Transverse colon (tissue), 4 donors: ENCODE measurements around the gene BTBD3.

Experiments used
- POLR2AphosphoS5 ChIP-seq, 3 donors: sonication (generic); formaldehyde crosslinking; IDR thresholded peaks; one replicate each; pipeline ENCODE4 v1.6.1; 2016; ENCODE audit warnings: antibody characterized with exemption in 3 of 3
- TF ChIP-seq, protein P1 (sequence below), 5 experiments: fragments of 200-600 bp in 3 of 5; fragments of 450-650 bp in 2 of 5; sonication (generic) in 3 of 5; IDR thresholded peaks; 1 replicate in 2 of 5; 2 replicates in 3 of 5; pipeline ENCODE4 v1.5.1; 2016 to 2017; ENCODE audit warnings: antibody characterized with exemption in 5 of 5, inconsistent platforms in 3 of 5, mild to moderate bottlenecking in 2 of 5, moderate library complexity in 1 of 5

DNA sequence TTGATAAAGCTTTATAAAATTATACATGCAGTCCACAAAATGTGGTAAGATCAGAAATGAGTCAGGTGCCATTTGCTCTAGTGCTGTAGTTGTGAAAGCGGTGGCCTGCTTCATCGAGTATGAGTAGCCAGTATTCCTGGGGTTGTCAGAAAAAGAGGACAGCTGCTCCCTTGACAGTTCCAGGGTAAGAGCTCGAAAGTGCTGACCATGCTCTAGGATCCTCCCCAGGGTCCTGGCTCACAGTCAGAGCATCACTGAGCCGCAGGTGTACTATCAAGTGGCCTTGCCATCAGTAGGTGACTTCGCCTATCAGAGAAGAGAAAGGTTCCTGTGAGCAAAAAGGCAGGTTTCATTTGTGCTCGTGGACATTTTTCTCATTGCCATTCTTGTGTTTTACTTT lies 3.6 kb downstream of the BTBD3 start:
- TF ChIP-seq POLR2AphosphoS5 (IDR thresholded peaks at IDR 0.05) = no peak
- TF ChIP-seq, protein P1, sequence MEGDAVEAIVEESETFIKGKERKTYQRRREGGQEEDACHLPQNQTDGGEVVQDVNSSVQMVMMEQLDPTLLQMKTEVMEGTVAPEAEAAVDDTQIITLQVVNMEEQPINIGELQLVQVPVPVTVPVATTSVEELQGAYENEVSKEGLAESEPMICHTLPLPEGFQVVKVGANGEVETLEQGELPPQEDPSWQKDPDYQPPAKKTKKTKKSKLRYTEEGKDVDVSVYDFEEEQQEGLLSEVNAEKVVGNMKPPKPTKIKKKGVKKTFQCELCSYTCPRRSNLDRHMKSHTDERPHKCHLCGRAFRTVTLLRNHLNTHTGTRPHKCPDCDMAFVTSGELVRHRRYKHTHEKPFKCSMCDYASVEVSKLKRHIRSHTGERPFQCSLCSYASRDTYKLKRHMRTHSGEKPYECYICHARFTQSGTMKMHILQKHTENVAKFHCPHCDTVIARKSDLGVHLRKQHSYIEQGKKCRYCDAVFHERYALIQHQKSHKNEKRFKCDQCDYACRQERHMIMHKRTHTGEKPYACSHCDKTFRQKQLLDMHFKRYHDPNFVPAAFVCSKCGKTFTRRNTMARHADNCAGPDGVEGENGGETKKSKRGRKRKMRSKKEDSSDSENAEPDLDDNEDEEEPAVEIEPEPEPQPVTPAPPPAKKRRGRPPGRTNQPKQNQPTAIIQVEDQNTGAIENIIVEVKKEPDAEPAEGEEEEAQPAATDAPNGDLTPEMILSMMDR (IDR thresholded peaks at IDR 0.05) = no peak
